Fibroblast of pulmonary artery (primary cell): Measurements from ENCODE around the gene KIF25.

Source experiments
- DNase-seq: peaks from one replicate; pipeline ENCODE4 v3.0.0-alpha.2; 2010; ENCODE audit warnings: low read depth
- H3K4me3 ChIP-seq: replicated peaks from 2 replicates; pipeline ENCODE4 v1.5.1; 2011; ENCODE audit warnings: low read depth, mild to moderate bottlenecking, control low read depth, low read length, moderate library complexity
- CTCF ChIP-seq: IDR thresholded peaks from 2 replicates; pipeline ENCODE4 v1.5.1; 2011; ENCODE audit warnings: mild to moderate bottlenecking, control low read depth, low read length, inconsistent platforms; ENCODE audit errors: missing control alignments

The KIF25 gene

DNA sequence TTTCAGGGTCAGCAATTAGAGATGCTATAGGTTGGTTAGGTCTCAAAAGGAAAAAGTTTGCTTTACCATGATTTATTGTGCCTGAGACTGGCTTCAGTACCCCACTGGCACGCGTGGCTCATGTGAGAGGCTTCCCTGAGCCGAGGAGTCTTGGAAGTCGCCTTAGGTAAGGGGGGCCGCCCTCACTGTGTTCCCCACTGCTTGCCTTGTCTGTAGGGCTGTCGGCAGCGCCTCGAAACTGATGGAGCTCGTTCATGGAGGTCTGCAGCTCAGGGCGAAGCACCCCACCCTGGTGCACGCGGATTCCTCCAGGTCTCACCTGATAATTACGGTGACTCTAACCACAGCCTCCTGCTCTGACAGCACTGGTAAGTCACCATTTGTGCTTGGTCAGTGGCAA, 42.4 kb downstream of the KIF25 start:
- no peak for TF ChIP-seq CTCF
- no peak overlapping the region for H3K4me3 ChIP-seq
- no peak for DNase-seq

- TF ChIP-seq CTCF, result no peak
These were observed 43.5 kb downstream of the KIF25 start for GRCh38 chr6:168040856-168041496.

DNA sequence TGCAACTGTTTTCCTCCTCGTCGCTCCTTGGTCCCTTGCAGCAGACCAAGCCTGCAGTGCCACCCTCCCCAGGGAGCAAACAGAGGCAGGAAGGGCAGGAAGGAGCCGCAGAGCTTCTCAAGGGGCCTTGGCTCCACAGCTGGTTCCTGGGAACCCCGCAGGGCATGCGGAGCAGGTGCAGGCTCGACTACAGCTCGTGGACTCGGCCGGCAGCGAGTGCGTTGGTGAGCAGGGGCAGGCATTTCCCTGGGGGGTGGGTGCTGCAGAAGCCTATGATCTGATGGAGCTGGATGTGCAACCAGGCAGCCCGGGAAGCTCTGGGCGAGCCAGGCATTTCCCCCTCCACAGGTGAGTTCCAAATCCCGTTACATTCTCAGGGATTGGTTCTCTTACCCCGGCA, 44.5 kb downstream of the KIF25 start:
- no peak for DNase-seq
- TF ChIP-seq CTCF, result no peak
- no peak overlapping the region for H3K4me3 ChIP-seq

More at GRCh38 chr6:168040856-168041496, 43.5 kb downstream of the KIF25 start:
- no peak for DNase-seq
- H3K4me3 ChIP-seq, result no peak overlapping the region

DNA sequence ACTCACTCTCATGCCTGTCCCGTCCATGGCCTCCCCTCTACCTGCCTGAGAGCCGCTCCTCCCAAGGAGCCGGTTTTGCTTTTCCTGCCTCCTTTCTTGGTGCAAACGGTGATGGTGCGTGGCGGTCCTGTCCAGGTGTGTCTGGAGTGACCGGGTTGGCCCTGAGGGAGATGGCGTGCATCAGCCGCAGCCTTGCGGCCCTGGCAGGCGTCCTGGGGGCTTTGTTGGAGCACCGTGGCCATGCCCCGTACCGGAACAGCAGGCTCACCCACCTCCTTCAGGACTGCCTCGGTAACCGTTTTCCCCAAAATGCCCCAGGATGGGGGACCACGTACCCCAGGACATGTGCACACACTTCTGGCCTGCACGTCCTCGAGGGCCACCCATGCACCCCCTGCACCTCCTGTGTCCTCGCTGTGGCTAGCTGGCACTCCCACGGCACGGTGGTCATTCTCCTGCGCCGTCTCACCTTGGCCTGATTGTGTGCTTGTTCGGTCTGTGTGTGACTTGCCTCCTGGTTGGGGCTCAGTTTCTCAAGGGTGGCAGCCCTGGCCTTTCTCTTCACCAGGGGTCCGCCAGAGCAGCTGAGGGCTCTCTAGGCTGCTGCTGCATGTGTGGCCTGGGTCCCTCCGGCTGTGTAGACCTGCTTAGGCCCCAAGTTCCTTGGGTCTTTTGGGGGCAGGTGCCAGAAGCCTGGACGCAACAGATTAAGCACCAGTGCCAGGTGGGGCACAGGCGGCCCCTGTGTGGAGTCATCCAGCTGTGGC, 45.1 kb downstream of the KIF25 start:
- no peak for DNase-seq
- no peak overlapping the region for H3K4me3 ChIP-seq
- no peak for TF ChIP-seq CTCF

DNA sequence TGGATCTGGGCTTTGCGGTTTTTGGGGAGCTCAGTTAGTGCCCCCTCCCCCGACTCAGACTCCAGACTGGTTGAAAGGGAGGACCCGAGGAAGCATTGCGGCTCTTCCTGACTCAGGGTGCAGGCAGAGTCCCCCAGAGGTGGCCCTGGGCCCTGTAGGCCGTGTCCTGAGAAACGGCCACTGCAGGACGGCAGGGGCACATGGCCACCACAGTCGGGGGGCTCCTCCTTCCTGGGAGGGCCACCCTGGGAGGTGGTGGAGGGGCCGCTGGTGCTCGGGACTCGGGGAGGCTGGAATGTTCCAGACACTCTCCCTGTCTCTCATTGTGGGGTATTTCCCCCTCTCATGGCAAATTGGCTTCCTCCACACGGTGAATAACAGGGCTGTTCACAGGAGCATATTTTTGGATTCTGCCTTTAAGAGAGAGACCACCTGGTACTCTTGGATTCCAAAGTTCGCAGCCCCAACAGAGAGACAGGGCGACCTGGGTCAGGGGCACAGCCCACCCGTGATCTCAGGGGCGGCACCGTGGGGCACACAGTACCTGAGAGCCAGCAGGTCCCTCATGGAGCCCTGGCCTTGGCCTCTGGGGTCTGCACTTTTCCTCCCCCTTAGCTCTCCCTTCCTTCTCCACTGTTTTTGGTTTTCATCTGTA, 45.8 kb downstream of the KIF25 start:
- no peak for TF ChIP-seq CTCF
- DNase-seq, result no peak
- H3K4me3 ChIP-seq, result no peak overlapping the region

DNA sequence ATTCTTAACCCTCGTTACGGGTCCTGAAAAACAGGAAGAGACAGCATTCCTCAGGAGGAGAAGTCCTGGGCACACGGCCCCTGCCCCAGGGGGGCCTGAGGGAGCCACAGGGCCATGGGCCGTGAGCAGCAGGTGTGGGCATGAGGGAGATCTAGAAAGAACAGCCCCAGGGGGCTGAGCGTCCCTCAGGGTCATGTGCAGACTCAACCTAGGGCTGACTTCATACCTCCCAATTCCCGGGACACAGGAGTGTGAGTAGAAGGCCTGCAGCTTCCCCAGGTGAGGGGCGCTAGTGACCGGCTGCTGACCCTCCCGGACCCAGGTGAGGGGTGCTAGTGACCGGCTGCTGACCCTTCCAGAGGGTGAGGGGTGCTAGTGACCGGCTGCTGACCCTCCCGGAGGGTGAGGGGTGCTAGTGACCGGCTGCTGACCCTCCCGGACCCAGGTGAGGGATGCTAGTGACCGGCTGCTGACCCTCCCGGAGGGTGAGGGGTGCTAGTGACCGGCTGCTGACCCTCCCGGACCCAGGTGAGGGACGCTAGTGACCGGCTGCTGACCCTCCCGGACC, 46.5 kb downstream of the KIF25 start:
- no peak for DNase-seq
- H3K4me3 ChIP-seq, result no peak overlapping the region
- TF ChIP-seq CTCF, result no peak
